NCI-H2107 (cell line): Measurements from ENCODE around the gene CEP164.

Source experiments
- DNase-seq: peaks from one replicate; lab custom pipeline; 2025; lab: John Stamatoyannopoulos, UW

The CEP164 gene

DNA sequence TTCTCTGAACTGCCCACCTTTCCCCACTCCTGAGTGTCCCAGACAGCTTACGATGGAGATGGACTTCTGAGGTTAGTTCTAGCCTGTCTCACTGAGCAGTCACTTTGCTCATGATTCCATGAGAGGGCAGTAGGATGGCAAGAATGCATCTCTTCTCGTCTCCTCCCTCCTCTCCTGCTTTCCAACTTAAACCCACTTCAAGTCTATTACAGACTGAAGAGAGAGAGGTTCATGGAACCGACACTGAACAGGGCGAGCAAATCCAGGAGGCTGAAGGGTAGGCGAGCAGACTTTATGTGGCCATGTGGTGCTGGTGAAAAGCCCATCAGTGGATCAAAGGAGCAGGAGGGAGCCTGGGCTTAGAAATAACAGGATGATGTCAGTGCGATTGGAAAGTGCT lies 38.6 kb downstream of the CEP164 start:
- no peak for DNase-seq

DNA sequence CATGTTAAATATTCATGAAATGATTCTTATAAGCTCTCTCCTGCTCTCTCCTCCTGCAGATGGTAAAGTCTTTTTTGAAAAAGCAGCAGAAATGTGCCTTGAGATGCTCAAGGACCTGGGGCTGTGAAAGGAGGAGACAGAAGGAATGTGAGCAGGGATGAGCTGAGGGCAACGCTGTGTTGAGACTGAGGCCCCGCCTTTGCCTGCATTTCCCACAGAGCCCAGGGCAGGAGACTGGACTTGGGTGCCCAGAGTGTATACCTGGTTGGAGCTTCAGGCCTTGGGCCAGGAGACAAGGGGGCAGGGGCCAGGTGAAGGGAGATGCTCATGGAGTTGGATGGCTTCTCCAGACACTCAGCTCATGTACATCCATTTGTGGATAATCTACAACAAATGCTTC lies 39.2 kb downstream of the CEP164 start:
- DNase-seq: no peak

DNA sequence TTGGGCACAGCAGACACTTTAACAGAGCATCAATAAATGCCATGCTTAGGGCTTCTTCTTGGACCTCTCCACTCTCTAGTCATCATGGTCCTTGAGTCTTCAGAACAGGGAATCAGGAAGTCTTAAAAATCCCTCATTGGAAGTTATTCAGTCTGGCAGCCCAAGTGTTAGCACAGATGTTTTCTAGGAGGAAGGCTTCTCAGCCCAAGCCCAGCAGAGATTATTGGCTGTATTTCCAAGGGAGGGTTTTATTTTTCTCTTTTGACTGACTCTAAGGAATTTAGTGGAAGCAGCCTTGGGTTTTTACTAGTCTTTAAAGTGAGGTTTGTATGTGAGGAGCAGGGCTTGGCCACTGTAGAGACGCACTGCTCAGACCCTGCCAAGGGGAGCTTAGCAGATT lies 41.9 kb downstream of the CEP164 start:
- no peak for DNase-seq

DNA sequence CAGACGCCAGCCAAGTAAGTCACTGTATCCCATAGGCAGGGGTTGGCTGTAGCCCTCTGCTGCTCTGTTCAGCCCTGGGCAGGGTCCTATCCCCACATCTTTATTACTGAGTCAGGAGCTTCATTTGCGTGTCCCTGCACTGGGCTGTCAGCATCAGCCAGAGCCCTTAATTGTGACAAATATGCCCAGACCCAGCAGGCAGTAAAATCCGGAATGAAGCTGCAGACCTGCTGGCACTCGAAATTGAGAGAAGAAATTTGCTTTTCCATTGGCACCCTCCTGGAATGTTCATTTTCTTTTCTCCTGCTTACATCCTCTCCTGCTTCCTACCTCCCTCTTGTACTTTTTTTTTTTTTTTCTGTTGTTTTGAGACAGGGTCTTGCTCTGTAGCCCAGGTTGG lies 43.8 kb downstream of the CEP164 start:
- DNase-seq: no peak

DNA sequence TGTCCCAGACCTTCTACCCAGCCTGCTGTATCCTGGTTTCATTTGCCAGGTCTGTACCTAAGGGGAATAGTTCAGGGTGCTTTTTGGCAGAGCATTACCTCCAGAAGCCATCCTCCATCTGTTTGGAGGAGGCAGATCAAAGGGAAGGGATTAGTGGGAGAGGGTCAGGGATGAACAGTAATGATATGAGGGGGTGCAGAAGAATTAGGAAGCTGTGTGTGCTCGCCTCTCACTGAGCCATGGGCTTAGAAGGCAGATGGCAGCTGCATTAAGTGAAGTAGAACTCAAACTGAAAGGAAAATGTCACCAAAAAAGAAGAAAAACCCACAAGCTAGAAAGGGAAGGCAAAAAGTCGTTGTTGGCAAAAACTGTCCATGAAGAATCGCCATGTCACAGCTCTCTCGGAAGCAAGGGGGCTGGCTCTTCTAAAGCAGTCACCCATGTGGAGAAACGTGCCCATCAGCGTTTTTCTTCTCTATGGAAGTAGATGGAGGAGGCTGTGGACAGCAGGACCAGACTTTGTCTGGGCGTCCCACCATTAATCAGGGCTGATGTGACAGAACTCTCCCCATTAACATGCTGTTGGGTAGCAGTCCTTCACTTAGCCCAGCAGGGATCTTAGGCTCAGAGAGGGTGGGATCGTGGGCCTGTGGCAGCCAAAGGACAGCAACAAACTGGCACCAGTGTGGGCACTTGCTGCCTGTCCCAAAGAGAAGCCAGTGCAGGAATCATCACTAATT lies 46.8 kb downstream of the CEP164 start:
- no peak for DNase-seq

DNA sequence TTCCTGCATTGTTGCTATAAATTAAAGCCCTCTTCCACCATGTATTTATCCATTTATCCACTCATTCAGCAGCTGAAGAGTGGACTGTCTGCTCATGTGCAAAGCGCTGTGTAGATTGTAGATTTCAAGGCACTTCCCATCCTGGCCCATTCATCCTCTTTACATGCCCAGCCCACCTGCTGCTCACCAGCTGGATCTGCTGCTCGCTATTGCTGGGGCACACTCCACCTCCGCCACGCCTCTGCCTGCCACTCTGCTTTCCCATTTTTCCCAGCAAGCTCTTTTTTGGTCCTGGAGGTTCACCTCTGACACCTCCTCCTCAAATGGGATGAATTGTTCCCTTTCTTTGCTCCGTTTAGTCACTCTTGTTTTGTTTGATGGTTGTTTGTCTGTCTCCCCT lies 48.3 kb downstream of the CEP164 start:
- DNase-seq: no peak

DNA sequence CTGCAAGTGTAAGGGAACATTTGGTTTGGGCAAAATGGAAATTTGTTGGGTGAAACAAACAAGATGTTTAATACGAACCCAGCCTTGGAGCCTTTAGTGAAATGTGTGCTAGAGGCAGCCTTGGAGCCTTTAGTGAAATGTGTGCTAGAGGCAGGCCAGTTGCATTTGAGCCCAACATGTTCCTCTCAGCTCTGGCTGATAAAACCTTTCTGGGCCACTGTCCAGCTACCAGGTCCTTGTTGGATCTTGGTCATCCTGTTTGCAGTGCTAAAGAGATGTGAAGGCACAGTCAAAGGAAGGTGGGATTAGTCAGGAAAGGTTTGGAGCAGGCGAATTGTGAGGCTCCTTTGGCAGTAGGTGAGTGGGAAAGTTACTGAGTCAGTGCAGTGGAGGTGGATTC lies 48.9 kb downstream of the CEP164 start:
- DNase-seq: no peak

DNA sequence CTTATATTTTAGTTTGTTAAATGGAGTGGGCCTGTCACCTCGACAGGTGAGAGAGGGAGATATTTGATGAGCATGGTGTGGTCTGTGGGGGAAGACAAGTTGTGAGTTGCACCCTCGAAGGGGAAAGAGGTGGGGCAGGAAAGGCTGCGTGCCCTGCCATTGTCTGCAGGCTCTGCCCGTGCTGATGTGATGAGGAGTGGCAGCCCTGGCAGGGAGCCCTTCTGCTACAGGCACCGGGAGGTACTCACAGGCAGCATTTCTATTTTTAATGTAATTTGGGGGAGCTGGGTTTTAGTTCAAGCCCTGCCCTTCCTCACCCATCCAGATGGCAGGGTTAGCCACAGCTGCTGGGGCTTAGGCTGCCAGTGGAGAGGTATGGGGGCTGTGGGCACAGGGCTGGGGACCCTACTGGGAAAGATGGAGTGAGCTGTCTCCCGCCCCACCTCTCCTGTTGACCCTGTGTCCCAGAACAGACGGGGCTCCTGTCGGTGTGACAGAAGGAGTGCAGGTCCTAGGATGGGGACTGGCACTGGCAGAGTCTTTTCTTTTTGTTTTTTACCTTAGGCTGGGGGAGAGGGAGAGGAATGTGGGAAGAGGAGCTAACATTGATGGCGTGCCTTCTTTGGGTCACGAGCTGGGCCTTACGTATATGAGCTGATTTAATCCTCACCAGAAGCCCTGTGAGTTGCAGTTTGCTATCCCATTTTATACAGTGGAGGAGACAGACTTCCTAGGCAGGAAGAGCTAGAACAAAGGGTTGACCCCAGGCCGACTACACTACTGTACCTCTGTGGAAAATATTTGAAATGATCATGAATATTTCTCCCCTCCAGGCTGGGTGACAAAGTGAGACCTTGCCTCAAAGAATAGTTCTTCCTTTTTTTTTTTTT lies 51.6 kb downstream of the CEP164 start:
- no peak for DNase-seq

DNA sequence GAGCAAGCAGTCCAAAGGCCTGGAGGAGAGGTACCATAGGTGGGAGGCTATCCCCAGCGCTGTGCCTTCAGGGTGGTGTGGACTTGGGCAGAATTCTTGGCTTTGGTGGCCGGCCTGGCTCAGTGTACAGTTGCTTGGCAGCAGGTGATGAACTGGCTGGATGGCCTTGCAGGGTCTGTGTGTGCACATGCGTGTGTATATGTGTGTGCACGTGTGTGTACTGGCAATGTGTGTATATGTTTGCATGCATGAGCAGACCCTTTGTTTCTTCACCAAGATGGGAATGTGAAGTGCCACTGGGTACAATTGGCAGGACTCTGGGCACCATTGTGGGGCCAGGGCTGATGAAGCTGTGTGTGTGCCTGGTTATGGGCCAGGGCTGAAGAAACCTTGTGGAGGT lies 53.0 kb downstream of the CEP164 start:
- no peak for DNase-seq

DNA sequence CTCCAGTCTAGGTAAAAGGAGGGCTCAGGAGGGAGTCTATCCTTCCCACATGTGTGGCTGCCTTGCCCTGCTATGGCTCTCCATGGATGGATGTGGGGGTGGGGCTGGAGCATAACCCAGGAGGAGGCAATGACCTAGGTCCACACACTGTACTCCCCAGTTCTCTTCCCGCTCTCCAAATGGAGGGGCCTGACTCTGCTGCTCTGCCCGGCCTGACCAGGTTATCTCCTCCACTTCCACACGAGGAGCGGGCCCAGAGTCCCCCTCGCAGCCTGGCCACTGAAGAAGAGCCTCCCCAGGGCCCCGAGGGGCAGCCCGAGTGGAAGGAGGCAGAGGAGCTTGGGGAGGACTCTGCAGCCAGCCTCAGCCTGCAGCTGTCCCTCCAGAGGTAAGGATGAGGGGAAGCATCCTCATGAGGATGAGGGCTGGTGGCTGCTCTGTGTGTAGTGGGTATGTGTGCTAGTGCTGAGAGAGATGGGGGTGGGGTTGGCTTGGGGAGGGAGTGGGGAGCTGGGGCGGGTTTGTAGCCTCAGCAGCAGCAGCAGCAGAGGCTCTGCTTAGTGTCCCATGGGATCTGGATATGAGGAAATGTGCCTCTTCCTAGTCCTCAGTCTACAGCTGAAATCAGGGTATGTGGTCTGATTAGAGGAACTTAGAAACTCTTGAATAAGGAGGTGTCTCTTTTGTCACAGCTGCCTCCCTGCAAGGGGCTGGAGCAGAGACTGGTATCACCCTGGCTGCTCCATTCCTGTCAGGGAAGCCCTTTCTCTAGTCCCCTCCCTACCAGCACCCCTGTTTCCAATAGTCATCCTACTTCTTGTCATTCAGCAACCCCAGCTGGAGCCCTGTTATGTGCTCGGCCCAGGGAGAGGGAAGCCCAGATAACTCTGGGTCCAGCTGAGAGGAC lies 54.1 kb downstream of the CEP164 start:
- DNase-seq: no peak

DNA sequence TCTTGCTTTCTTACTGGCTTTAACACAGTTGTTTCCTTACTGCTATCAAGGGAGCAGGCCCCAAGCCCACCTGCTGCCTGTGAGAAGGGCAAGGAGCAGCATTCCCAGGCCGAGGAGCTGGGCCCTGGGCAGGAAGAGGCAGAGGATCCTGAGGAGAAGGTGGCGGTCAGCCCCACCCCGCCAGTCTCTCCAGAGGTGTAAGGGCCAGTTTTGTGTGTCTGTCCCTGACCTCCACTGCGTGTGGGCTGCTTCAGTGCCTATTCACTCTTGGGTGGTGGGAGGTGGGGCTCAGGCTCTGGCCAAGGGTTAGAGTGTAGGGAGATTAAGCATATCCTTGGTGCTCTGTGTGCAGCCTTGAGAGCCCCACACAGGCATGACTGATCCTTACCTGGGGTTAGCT lies 55.1 kb downstream of the CEP164 start:
- no peak for DNase-seq

DNA sequence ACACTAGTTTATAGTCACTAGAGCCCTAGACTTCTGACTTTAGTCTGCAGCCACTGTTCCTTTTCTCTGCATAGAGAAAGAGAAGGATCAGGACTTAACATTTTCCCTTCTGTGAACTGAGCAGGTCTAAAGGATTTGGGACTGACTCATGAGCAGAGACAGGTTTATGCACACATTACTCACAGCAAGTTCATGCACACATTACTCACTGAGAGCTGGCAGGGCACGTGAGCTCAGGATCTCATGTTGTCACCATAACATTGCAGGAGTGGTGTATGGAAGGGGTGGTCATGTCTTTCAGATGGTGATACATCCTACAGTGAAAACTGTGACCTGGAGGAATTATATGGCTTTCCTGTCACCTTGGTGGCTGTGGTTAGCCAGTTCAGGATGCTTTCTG lies 56.4 kb downstream of the CEP164 start:
- no peak for DNase-seq

DNA sequence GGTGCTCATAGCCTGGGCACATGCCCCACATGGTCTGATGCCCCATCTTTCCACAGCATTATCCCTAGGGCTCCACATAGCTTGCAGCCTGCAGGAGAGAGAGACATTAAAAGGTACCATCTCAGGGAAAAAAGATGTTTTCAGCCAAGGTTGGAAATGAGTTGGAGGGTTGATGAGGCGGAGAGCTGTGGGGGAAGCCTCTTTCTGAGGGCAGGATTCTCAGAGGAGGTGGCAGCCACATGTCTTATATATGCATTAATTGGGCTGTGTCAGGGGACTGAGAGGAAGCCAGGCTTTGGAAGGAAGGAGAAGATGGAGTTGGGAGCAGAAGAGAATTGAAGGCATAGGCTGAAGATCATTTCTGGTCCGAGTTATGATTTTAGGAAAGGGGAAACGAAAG lies 57.8 kb downstream of the CEP164 start:
- DNase-seq: no peak

DNA sequence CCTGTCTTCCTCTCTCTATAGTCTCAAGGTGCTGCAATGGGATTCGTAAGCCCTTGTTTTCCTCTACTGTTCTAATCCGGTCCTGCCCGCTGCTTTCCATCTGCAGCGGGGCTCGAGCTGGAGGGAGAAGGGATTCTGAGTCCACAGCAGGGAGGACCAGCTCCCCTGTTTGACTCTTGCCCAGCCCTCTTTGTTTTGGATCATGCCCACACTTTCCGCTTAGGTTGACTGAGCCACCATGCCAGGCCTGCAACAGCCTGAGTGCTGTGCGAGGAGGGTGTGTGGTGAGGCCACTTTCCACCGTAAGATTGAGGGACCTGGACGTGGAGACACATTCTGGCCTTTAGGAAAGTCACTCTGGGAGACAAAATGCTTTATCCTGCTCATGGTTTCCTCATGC lies 58.3 kb downstream of the CEP164 start:
- no peak for DNase-seq

DNA sequence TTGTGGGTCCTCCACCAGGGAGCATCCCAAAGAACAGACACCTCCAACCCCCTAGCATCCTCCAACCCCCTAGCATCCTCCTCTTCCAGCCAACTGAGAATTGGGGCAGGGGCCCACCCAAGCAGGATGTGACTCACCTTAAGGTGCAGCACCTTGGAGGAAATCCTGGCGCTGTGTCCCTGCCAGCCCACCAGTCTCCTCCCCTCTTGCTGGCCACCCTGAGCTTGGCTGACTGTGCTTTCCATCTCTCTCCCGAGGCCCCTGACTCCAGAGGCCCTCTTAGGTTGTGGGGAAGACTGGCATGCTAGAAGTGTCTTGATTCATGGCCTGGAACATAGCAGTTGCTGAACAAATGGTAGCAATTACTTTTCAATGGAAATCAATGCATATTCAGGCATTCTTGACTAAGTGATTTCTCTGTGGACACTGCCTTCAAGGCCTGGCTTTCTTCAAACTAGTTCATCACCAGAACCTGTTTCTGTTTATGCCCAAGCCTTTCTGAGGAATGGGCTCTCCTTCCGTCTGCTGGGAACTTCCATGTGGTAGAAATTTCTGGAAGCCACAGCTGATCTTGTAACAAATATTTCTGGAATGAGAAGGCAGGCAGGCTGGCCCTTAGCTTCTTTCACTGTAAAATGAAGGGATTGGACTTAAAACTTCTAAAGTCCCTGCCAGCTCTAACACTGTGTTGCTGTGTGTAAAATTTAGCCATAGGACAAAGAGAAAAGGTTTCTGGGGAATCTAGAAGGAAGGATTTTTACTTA lies 60.5 kb downstream of the CEP164 start:
- DNase-seq: no peak

DNA sequence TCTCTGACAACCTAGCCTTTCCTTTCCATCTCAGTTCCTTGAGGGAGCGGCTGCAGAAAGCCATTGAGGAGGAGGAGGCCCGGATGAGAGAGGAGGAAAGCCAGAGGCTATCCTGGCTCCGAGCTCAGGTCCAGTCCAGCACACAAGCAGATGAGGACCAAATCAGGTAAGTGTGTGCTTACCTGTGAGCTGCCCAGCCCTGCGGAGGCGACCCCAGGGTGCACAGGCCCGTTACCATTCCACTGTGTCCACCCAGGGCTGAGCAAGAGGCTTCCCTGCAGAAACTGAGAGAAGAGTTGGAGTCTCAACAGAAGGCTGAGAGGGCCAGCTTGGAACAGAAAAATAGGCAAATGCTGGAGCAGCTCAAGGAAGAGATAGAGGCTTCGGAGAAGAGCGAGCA lies 63.1 kb downstream of the CEP164 start:
- no peak for DNase-seq

DNA sequence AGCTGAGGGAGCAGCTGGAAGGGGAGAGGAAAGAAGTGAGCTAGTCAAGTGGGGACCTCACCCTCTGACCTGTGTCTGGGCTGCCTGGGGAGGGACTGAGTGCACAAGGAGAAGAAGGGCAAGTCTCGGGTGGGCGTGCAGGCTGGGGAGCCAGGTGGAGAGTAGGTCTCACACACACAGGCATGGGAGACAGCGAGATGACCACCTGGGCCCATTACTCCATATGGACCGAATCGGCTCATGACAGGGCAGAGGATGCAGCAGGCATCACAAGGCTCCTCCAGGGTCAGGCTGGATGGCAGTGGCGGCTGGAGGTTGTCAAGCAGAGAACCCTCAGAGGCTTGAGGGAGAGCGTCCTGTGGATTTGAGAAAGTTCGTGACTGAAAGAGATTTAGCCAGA lies 63.5 kb downstream of the CEP164 start:
- DNase-seq: no peak

DNA sequence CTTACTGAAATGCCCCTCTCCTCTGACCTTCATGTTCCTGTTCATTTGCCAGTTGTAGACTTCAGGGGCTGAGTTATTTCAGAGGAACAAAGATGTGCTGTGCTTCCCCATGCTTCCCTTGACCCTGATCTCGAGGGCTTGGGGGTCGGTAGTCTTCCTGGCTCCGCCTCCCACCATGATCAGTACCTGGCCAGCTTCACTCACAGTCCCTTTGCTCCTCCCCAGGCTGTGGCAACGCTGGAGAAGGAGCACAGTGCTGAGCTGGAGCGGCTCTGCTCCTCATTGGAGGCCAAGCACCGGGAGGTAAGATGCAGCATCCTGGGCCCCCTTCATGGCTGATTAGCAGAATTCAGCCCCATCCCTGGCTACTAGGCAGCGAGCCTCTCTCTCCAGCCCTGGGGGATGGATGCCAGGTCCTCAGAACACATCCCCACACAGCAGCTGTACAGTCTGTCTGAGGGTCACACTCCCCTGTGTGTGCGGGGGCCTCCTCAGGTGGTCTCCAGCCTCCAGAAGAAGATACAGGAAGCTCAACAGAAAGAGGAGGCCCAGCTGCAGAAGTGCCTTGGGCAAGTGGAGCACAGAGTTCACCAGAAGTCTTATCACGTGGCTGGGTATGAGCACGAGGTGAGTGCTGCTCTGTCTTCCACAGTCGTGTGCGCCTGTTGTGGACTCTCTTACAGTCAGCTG lies 64.5 kb downstream of the CEP164 start:
- no peak for DNase-seq

DNA sequence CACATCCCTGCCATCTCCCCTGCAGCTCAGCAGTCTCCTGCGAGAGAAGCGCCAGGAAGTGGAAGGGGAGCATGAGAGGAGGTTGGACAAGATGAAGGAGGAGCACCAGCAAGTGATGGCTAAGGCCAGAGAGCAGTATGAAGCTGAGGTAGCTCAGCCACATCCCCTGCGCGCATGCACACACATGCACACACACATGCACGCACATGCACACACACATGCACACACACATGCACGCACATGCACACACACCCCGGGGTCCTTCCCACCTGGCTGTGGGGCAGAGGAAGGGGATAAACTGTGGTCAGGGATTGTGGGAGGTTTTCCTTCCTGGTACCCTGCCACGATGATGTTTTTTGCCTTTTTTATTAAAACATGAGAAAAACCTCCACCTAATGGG lies 65.3 kb downstream of the CEP164 start:
- no peak for DNase-seq

DNA sequence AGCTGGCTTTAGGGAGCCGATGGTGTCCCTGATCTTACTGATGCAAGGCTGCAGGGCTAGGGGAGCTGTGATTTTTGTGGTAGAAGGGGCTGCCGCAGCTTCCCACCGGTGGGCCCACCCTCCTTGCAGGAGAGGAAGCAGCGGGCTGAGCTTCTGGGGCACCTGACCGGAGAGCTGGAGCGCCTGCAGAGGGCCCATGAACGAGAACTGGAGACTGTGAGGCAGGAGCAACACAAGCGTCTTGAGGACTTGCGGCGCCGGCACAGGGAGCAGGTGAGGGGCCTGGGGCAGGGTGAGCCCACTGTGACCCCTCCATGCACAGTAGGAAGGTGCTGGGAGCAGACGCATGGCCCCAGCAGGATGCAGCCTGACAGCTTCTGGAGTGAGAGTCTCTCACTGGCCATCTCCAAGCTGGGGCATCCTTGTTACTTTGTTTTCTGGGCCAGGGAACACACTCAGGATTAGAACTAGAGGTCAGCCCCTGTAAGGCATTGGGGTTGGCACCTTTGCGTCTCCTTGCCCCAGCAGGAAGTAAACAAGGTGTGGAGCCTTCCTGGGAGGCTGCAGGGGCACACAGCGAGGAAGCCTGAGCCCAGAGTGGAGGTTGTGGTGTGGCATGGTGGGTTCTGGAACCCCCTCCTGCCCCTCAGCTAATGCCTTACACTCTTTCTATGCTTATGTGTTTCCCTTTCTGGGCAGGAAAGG lies 66.7 kb downstream of the CEP164 start:
- DNase-seq: no peak

DNA sequence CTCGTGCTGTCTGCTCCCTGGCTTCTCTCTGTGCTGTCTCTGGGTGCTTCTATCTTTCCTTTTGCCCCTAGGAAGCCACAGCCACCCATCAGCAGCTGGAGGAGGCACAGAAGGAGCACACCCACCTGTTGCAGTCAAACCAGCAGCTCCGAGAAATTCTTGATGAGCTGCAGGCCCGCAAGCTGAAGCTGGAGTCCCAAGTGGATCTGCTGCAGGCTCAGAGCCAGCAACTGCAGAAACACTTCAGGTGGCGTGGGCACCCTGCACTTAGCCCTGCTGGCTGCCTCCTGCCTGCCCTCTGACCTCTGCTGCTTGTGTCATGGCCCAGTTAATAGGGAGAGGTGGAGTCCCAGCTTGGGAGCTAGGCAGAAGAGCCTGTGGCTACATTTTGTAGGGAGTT lies 67.8 kb downstream of the CEP164 start:
- DNase-seq: no peak
